Measurements from ENCODE around the gene DNAJC1. TPM values are rescaled to one million over a fixed set of nuclear protein-coding genes. Genes with fewer than 3 reads are reported as not detected.

The DNAJC1 gene
- total RNA-seq, 1 experiment from 2014 or later = 12.9 TPM

DNA sequence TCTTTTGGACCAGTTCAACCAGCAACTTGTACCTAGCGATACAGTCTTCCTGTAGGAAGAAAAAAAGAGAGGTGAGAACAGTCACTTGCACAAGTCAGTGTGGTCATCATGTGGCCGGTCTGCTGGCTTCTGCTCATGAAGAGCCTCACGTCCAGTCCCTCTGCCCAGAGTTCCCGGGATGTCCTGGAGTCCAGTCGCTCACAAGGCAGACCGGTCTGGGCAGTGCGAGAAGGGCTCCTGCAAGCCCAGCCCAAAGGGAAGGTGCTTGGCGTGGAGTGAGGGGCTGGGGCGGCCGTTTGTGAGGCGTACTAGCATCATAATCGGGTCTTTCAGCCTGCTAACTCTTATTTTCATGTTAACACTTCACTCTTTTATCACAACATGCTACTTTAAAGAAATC lies 246.8 kb downstream of the DNAJC1 start:
- in situ Hi-C loops (cut with HindIII; ENCODE audit: low pct_unique_long_range_greater_than_20kb, low sequenced_read_pairs) = no loop called here
- BruUV-seq (replicated peaks) = no TSS peak

GRCh38 chr10:21754410-21755011 lies 249.0 kb downstream of the DNAJC1 start:
- in situ Hi-C loops (cut with HindIII; ENCODE audit: low pct_unique_long_range_greater_than_20kb, low sequenced_read_pairs) = no loop called here
- no peak overlapping the region for H3K4me3 ChIP-seq (ENCODE audit: low read depth in 2 of 2, low read length in 2 of 2)
- intact Hi-C loops (cut with micrococcal nuclease; ENCODE audit: unreplicated experiment) = no loop called here

More for the DNA sequence above, 246.8 kb downstream of the DNAJC1 start:
- Histone ChIP-seq H3K4me1 (ENCODE audit: control insufficient read depth, insufficient read depth, low read length) (no peaks in the 10 kb centered on the region), H3K4me3 (ENCODE audit: low read depth in 2 of 2, low read length in 2 of 2) (no peak overlapping the region), H3K27ac (ENCODE audit: low read length) (no peak overlapping the region), H3K9me3 (ENCODE audit: control insufficient read depth, insufficient read depth, low read depth, low read length) (no peaks in the 10 kb centered on the region), H3K27me3 (ENCODE audit: control insufficient read depth, insufficient read depth, low read length) (no peaks in the 10 kb centered on the region), H3K36me3 (ENCODE audit: control insufficient read depth, insufficient read depth, low read length) (no peaks in the 10 kb centered on the region)
- ATAC-seq = no peak
- POLR2A ChIA-PET = no interaction called here
- CTCF ChIA-PET = no interaction called here
- intact Hi-C loops (cut with micrococcal nuclease; ENCODE audit: unreplicated experiment) = no loop called here
- no peak for TF ChIP-seq TCF7L2 (IDR thresholded peaks at IDR 0.05; ENCODE audit: low read depth, low read length)
- no peak for TF ChIP-seq SIN3A (IDR thresholded peaks at IDR 0.05; ENCODE audit: borderline replicate concordance, insufficient read depth, low read depth, low read length)
- TF ChIP-seq, protein P1, sequence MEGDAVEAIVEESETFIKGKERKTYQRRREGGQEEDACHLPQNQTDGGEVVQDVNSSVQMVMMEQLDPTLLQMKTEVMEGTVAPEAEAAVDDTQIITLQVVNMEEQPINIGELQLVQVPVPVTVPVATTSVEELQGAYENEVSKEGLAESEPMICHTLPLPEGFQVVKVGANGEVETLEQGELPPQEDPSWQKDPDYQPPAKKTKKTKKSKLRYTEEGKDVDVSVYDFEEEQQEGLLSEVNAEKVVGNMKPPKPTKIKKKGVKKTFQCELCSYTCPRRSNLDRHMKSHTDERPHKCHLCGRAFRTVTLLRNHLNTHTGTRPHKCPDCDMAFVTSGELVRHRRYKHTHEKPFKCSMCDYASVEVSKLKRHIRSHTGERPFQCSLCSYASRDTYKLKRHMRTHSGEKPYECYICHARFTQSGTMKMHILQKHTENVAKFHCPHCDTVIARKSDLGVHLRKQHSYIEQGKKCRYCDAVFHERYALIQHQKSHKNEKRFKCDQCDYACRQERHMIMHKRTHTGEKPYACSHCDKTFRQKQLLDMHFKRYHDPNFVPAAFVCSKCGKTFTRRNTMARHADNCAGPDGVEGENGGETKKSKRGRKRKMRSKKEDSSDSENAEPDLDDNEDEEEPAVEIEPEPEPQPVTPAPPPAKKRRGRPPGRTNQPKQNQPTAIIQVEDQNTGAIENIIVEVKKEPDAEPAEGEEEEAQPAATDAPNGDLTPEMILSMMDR (IDR thresholded peaks at IDR 0.05) = no peak
- no peak for TF ChIP-seq POLR2AphosphoS5 (IDR thresholded peaks at IDR 0.05; ENCODE audit: low read depth, low read length)
- TF ChIP-seq, protein P2, sequence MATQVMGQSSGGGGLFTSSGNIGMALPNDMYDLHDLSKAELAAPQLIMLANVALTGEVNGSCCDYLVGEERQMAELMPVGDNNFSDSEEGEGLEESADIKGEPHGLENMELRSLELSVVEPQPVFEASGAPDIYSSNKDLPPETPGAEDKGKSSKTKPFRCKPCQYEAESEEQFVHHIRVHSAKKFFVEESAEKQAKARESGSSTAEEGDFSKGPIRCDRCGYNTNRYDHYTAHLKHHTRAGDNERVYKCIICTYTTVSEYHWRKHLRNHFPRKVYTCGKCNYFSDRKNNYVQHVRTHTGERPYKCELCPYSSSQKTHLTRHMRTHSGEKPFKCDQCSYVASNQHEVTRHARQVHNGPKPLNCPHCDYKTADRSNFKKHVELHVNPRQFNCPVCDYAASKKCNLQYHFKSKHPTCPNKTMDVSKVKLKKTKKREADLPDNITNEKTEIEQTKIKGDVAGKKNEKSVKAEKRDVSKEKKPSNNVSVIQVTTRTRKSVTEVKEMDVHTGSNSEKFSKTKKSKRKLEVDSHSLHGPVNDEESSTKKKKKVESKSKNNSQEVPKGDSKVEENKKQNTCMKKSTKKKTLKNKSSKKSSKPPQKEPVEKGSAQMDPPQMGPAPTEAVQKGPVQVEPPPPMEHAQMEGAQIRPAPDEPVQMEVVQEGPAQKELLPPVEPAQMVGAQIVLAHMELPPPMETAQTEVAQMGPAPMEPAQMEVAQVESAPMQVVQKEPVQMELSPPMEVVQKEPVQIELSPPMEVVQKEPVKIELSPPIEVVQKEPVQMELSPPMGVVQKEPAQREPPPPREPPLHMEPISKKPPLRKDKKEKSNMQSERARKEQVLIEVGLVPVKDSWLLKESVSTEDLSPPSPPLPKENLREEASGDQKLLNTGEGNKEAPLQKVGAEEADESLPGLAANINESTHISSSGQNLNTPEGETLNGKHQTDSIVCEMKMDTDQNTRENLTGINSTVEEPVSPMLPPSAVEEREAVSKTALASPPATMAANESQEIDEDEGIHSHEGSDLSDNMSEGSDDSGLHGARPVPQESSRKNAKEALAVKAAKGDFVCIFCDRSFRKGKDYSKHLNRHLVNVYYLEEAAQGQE (IDR thresholded peaks at IDR 0.05; ENCODE audit: insufficient read depth in 1 of 2, low read depth in 2 of 2, low read length in 1 of 2) = no peak
- no peak for DNase-seq (ENCODE audit: low read depth, low spot score)

More at GRCh38 chr10:21754410-21755011, 249.0 kb downstream of the DNAJC1 start:
- ChIA-PET POLR2A (no interaction called here), CTCF (no interaction called here)
- no peak for TF ChIP-seq TCF7L2 (IDR thresholded peaks at IDR 0.05; ENCODE audit: low read depth, low read length)
- TF ChIP-seq POLR2AphosphoS5 (IDR thresholded peaks at IDR 0.05; ENCODE audit: low read depth, low read length) = no peak
- no peak for TF ChIP-seq SIN3A (IDR thresholded peaks at IDR 0.05; ENCODE audit: borderline replicate concordance, insufficient read depth, low read depth, low read length)
- TF ChIP-seq, protein P1 (IDR thresholded peaks at IDR 0.05) = no peak
- TF ChIP-seq, protein P2 (IDR thresholded peaks at IDR 0.05; ENCODE audit: insufficient read depth in 1 of 2, low read depth in 2 of 2, low read length in 1 of 2) = no peak
- H3K27me3 ChIP-seq (ENCODE audit: control insufficient read depth, insufficient read depth, low read length) = no peaks in the 10 kb centered on the region
- ATAC-seq = no peak
- no TSS peak for BruUV-seq (replicated peaks)
- no peaks in the 10 kb centered on the region for H3K36me3 ChIP-seq (ENCODE audit: control insufficient read depth, insufficient read depth, low read length)
- no peaks in the 10 kb centered on the region for H3K9me3 ChIP-seq (ENCODE audit: control insufficient read depth, insufficient read depth, low read depth, low read length)
- no peak for DNase-seq (ENCODE audit: low read depth, low spot score)
- no peak overlapping the region for H3K27ac ChIP-seq (ENCODE audit: low read length)
- 0 out of 2 replicates have a peak, but pooled peaks cover 3% of the 10 kb centered on the region for H3K4me1 ChIP-seq (ENCODE audit: control insufficient read depth, insufficient read depth, low read length)

All from Panc1 (cell line).